IMR-90 (cell line): ENCODE results near the gene MRGPRF. TPM values are rescaled to one million over a fixed set of nuclear protein-coding genes. Genes with fewer than 3 reads are reported as not detected.

Experiments used
- ATAC-seq: fragments of 200-7000 bp; cut with Tn5 transposase; 2 replicates; pipeline ENCODE4 v1.9.1; 2020; ENCODE audit warnings: low read depth, mild to moderate bottlenecking, moderate library complexity
- BruUV-seq: library from RNA; stranded (reverse); fragments of 400-500 nt; replicated peaks from 2 replicates; lab custom pipeline; 2021; lab: Mats Ljungman, UMichigan
- CTCF ChIA-PET: fragments of 300-600 bp; formaldehyde crosslinking; extraction: SDS; loops from one replicate; lab custom pipeline; 2021; ENCODE audit warnings: antibody characterized with exemption; lab: Yijun Ruan, JAX
- POLR2A ChIA-PET: fragments of 300-600 bp; sonication (Branson Sonifier 250); formaldehyde crosslinking; loops from one replicate; lab custom pipeline; 2022; ENCODE audit warnings: antibody characterized with exemption; ENCODE audit not compliant: unreplicated experiment; lab: Charles Lee
- DNase-seq: peaks from one replicate; pipeline ENCODE4 v3.0.0; 2013
- H2AFZ ChIP-seq: replicated peaks from 2 replicates; pipeline ENCODE3; 2013; ENCODE audit warnings: low read length, mild to moderate bottlenecking; ENCODE audit not compliant: poor library complexity
- H2AK5ac ChIP-seq: 2 replicates; pipeline ENCODE4 v1.6.1; 2013; ENCODE audit warnings: low read depth, low read length, inconsistent platforms
- H2AK9ac ChIP-seq: replicated peaks from 2 replicates; pipeline ENCODE3; 2013; ENCODE audit warnings: mild to moderate bottlenecking, low read depth, low read length, moderate library complexity; ENCODE audit not compliant: poor library complexity
- H2BK120ac ChIP-seq: 2 replicates; pipeline ENCODE4 v1.6.1; 2013; ENCODE audit warnings: low read depth, low read length, inconsistent platforms
- H2BK15ac ChIP-seq: 3 replicates; pipeline ENCODE4 v1.6.1; 2013; ENCODE audit warnings: low read depth, low read length, inconsistent platforms
- H2BK20ac ChIP-seq: 2 replicates; pipeline ENCODE4 v1.6.1; 2013; ENCODE audit warnings: low read depth, mild to moderate bottlenecking, inconsistent platforms, low read length, moderate library complexity
- H2BK5ac ChIP-seq: 2 replicates; pipeline ENCODE4 v1.6.1; 2013; ENCODE audit warnings: mild to moderate bottlenecking, low read depth, low read length, inconsistent platforms; ENCODE audit not compliant: poor library complexity, severe bottlenecking
- H3K14ac ChIP-seq: replicated peaks from 2 replicates; pipeline ENCODE4 v1.6.1; 2013; ENCODE audit warnings: low read depth, low read length, inconsistent platforms
- H3K18ac ChIP-seq: 2 replicates; pipeline ENCODE4 v1.6.1; 2013; ENCODE audit warnings: low read depth, low read length, control low read depth
- H3K23ac ChIP-seq: 2 replicates; pipeline ENCODE4 v1.6.1; 2013; ENCODE audit warnings: low read depth, low read length, inconsistent platforms
- H3K27ac ChIP-seq: 2 replicates; pipeline ENCODE4 v1.5.1; 2013; ENCODE audit warnings: mild to moderate bottlenecking, control low read depth, low read length; ENCODE audit not compliant: insufficient read depth
- H3K27me3 ChIP-seq: 2 replicates; pipeline ENCODE4 v1.6.1; 2013; ENCODE audit warnings: low read length; ENCODE audit not compliant: control insufficient read depth, insufficient read depth
- H3K36me3 ChIP-seq: 2 replicates; pipeline ENCODE4 v1.6.1; 2013; ENCODE audit warnings: low read length, mixed read lengths; ENCODE audit not compliant: control insufficient read depth, insufficient read depth
- H3K4ac ChIP-seq: 2 replicates; pipeline ENCODE4 v1.6.1; 2013; ENCODE audit warnings: low read depth, low read length, inconsistent platforms
- H3K4me1 ChIP-seq: 2 replicates; pipeline ENCODE4 v1.6.1; 2013; ENCODE audit warnings: low read length, mixed read lengths; ENCODE audit not compliant: control insufficient read depth, insufficient read depth
- H3K4me2 ChIP-seq: 2 replicates; pipeline ENCODE4 v1.6.1; 2013; ENCODE audit warnings: low read depth, mild to moderate bottlenecking, control low read depth, low read length, moderate library complexity
- H3K4me3 ChIP-seq: 2 replicates; pipeline ENCODE4 v1.5.1; 2013; ENCODE audit warnings: low read depth, mild to moderate bottlenecking, control low read depth, low read length, moderate library complexity; ENCODE audit not compliant: insufficient read depth
- H3K56ac ChIP-seq: 2 replicates; pipeline ENCODE4 v1.6.1; 2013; ENCODE audit warnings: low read length, inconsistent platforms; ENCODE audit not compliant: insufficient read depth; ENCODE audit errors: extremely low read depth
- H3K79me1 ChIP-seq, 2 experiments: 2 replicates each; pipeline ENCODE4 v1.6.1; 2013; ENCODE audit warnings: low read length in 2 of 2, inconsistent platforms in 1 of 2, low read depth in 1 of 2
- H3K9ac ChIP-seq: 2 replicates; pipeline ENCODE4 v1.6.1; 2013; ENCODE audit warnings: low read depth, low read length, control low read depth
- H3K9me1 ChIP-seq: 2 replicates; pipeline ENCODE4 v1.6.1; 2013; ENCODE audit warnings: low read length, inconsistent platforms; ENCODE audit not compliant: insufficient read depth
- H3K9me3 ChIP-seq: 2 replicates; pipeline ENCODE4 v1.6.1; 2013; ENCODE audit warnings: low read length; ENCODE audit not compliant: control insufficient read depth, insufficient read depth
- H4K20me1 ChIP-seq: 2 replicates; pipeline ENCODE4 v1.6.1; 2013; ENCODE audit warnings: low read length, inconsistent platforms; ENCODE audit not compliant: insufficient read depth
- H4K5ac ChIP-seq: 2 replicates; pipeline ENCODE4 v1.6.1; 2013; ENCODE audit warnings: mild to moderate bottlenecking, low read depth, low read length, control low read depth
- H4K8ac ChIP-seq, 2 experiments: 2 replicates each; pipeline ENCODE4 v1.6.1; 2013; ENCODE audit warnings: low read depth in 2 of 2, low read length in 2 of 2, control low read depth in 1 of 2, inconsistent platforms in 1 of 2
- H4K91ac ChIP-seq: 2 replicates; pipeline ENCODE4 v1.6.1; 2013; ENCODE audit warnings: low read depth, low read length, inconsistent platforms; ENCODE audit not compliant: insufficient read depth
- CEBPB ChIP-seq: IDR thresholded peaks from 2 replicates; pipeline ENCODE4 v1.6.1; 2012; ENCODE audit warnings: low read depth, low read length, improper control_type of control experiment
- ELK1 ChIP-seq: fragments of 150-350 bp; IDR thresholded peaks from 2 replicates; pipeline ENCODE4 v1.6.1; 2016; ENCODE audit warnings: low read depth, mild to moderate bottlenecking, low read length, moderate library complexity, borderline replicate concordance
- RCOR1 ChIP-seq: IDR thresholded peaks from 2 replicates; pipeline ENCODE4 v1.6.1; 2012; ENCODE audit warnings: mild to moderate bottlenecking, low read length, improper control_type of control experiment; ENCODE audit not compliant: insufficient replicate concordance
- RFX5 ChIP-seq: IDR thresholded peaks from 2 replicates; pipeline ENCODE4 v1.8.0; 2012; ENCODE audit warnings: low read depth, mild to moderate bottlenecking, low read length, moderate library complexity
- WGBS, 2 experiments: methylation state at CpG; one replicate each; pipeline versions ENCODE4 v1.1.5 to v1.1.7; 2013; ENCODE audit warnings: missing lambda C conversion rate in 2 of 2; ENCODE audit not compliant: insufficient read length in 1 of 2; ENCODE audit errors: extremely low coverage in 2 of 2; 5-methylcytosine and 5-hydroxymethylcytosine counted together
- dilution Hi-C: fragments of 300-500 bp; cut with HindIII; formaldehyde crosslinking; loops from one replicate; pipeline ENCODE4 v1.14.3; 2018; ENCODE audit warnings: low sequenced_read_pairs; ENCODE audit not compliant: unreplicated experiment
- in situ Hi-C: fragments of 300-500 bp; cut with MboI; formaldehyde crosslinking; loops from 3 replicates; pipeline ENCODE4 v1.14.3; 2019; ENCODE audit warnings: low sequenced_read_pairs, inconsistent platforms, mixed read lengths
- intact Hi-C: fragments of 100-400 bp; cut with micrococcal nuclease; formaldehyde crosslinking; loops from 2 replicates; pipeline ENCODE4 v1.10.0; 2022
- polyA plus RNA-seq, 3 experiments: library from polyadenylated mRNA; depleted of rRNA; stranded (reverse); fragments of >200 nt; gene quantifications; 2 replicates each; pipeline ENCODE4 v1.2.3, GENCODE V29; 2012; ENCODE audit warnings: low replicate concordance in 1 of 3
- total RNA-seq: library from RNA; depleted of rRNA; stranded (reverse); fragments of >200 nt; gene quantifications from 2 replicates; pipeline ENCODE4 v1.2.3, GENCODE V29; 2012

MRGPRF gene
- total and polyA plus RNA-seq, 2 of the 4 experiments (the other 2 are of a cell fraction), result 6.3 to 28.8 TPM

- no peaks in the 10 kb centered on the region for H3K27me3 ChIP-seq
- no TSS peak for BruUV-seq
Observed at GRCh38 chr11:69003866-69004367, 9.1 kb downstream of the MRGPRF start.

More at GRCh38 chr11:69003866-69004367, 9.1 kb downstream of the MRGPRF start:
- H2BK20ac ChIP-seq, result no peak overlapping the region
- no peak overlapping the region for H3K4ac ChIP-seq
- peaks cover 42% of the 10 kb centered on the region for H3K36me3 ChIP-seq
- no peak overlapping the region for H2BK15ac ChIP-seq
- peaks cover 32% of the 10 kb centered on the region for H3K4me1 ChIP-seq
- H3K4me2 ChIP-seq, result no peak overlapping the region
- H3K27ac ChIP-seq, result no peak overlapping the region
- dilution Hi-C loops, result no loop called here
- no peak overlapping the region for H3K14ac ChIP-seq
- no peak overlapping the region for H4K91ac ChIP-seq
- DNase-seq (no peak), ATAC-seq (no peak)
- peaks cover 12% of the 10 kb centered on the region for H3K9me1 ChIP-seq
- H4K20me1 ChIP-seq, result peaks cover 8% of the 10 kb centered on the region
- H2AK5ac ChIP-seq, result no peak overlapping the region
- H3K79me1 ChIP-seq, result peaks cover 8 to 37% of the 10 kb centered on the region in 2 experiments
- H4K8ac ChIP-seq, result no peak overlapping the region
- H3K4me3 ChIP-seq, result no peak overlapping the region
- H3K9ac ChIP-seq, result no peak overlapping the region
- H3K56ac ChIP-seq, result no peak overlapping the region
- H2AK9ac ChIP-seq, result no peak overlapping the region
- TF ChIP-seq RFX5 (no peak), CEBPB (no peak), RCOR1 (no peak), ELK1 (no peak)
- WGBS, 2 experiments, result 79% methylated on average over 3 of the region's 20 CpGs; no CpG with 5 or more reads in 1 of the 2 experiments
- in situ Hi-C loops, result no loop called here
- ChIA-PET POLR2A (no interaction called here), CTCF (no interaction called here)
- no peak overlapping the region for H2AFZ ChIP-seq
- H2BK120ac ChIP-seq, result no peak overlapping the region
- no peaks in the 10 kb centered on the region for H3K9me3 ChIP-seq
- intact Hi-C loops, result loop anchor here (5.0 kb wide), 1 partner anchor 102 kb away; the partner anchor contains the start of genes IGHMBP2 and MRPL21
- H4K5ac ChIP-seq, result no peak overlapping the region
- no peak overlapping the region for H3K18ac ChIP-seq
- H3K23ac ChIP-seq, result no peak overlapping the region
- H2BK5ac ChIP-seq, result no peak overlapping the region
